Right lobe of liver (tissue), 4 donors: Measurements from ENCODE around the gene SEPTIN1.

Source experiments
- POLR2A ChIP-seq: fragments of 450-650 bp; IDR thresholded peaks from one replicate; pipeline ENCODE4 v1.6.1; 2017; ENCODE audit warnings: antibody characterized with exemption, mild to moderate bottlenecking
- TF ChIP-seq, protein P1 (sequence below), 4 donors: fragments of 200-600 bp in 3 of 4; fragments of 450-650 bp in 1 of 4; IDR thresholded peaks; one replicate each; pipeline versions ENCODE4 v1.5.1 to v1.8.0; 2016 to 2022; ENCODE audit warnings: antibody characterized with exemption in 4 of 4, mild to moderate bottlenecking in 2 of 4
- donor health status: DM: no; HTN: no; CAD: no.
- donor health status: DM: no; HTN: no; CAD: no.
- donor health status: DM: no; HTN: yes; CAD: no.

DNA sequence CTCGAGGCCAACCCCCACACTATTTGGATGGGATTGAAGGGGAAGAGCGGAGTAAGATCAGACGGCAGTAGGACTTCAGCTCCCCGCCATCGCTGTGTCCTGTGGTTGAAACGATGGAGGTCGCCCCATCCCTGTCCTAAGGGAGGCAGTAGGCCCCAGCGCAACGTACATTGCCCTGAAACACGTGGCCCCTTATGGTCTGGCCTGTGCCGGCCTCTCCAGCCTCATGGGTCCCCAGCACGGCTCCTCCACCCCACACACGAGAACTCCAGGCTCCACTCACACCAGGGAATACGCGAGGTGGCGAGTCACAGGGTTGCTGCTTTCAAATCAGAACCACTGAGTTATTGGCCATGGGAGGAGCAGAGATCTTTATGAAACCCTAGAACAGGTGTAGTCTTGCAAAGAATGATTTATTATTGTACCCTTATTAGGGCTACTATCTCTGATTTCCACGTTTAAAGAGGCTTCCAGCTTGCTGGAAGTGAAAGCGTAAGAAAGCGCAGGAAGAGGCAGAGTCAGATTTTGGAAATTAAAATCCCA lies 48.1 kb upstream of the SEPTIN1 start:
- TF ChIP-seq, protein P1, sequence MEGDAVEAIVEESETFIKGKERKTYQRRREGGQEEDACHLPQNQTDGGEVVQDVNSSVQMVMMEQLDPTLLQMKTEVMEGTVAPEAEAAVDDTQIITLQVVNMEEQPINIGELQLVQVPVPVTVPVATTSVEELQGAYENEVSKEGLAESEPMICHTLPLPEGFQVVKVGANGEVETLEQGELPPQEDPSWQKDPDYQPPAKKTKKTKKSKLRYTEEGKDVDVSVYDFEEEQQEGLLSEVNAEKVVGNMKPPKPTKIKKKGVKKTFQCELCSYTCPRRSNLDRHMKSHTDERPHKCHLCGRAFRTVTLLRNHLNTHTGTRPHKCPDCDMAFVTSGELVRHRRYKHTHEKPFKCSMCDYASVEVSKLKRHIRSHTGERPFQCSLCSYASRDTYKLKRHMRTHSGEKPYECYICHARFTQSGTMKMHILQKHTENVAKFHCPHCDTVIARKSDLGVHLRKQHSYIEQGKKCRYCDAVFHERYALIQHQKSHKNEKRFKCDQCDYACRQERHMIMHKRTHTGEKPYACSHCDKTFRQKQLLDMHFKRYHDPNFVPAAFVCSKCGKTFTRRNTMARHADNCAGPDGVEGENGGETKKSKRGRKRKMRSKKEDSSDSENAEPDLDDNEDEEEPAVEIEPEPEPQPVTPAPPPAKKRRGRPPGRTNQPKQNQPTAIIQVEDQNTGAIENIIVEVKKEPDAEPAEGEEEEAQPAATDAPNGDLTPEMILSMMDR (IDR thresholded peaks at IDR 0.05), result no peak
- no peak for TF ChIP-seq POLR2A
